ENCODE results near the gene SLC16A2. TPM values are rescaled to one million over a fixed set of nuclear protein-coding genes. Genes with fewer than 3 reads are reported as not detected.

SLC16A2 gene
- polyA plus RNA-seq, 3 donors, result not detected

GRCh38 chrX:74377282-74377681 lies 44.0 kb upstream of the SLC16A2 start:
- no peaks in the 10 kb centered on the region for H3K36me3 ChIP-seq (replicated peaks in 1 of 2; ENCODE audit: control insufficient read depth in 1 of 2, insufficient read depth in 2 of 2, low read length in 2 of 2)
- H3K4me3 ChIP-seq (replicated peaks in 1 of 3; ENCODE audit: low read depth in 2 of 3, low read length in 3 of 3), result no peak overlapping the region
- H2AFZ ChIP-seq (ENCODE audit: insufficient read depth, low read depth, low read length, poor library complexity, severe bottlenecking), result no peak overlapping the region
- WGBS (ENCODE audit: insufficient coverage), result no CpG with 5 or more reads among the region's 1 CpG
- H3K4me3 Mint-ChIP-seq, result no peak overlapping the region
- no peaks in the 10 kb centered on the region for H3K27me3 ChIP-seq (ENCODE audit: control insufficient read depth in 2 of 2, insufficient read depth in 2 of 2, low read length in 2 of 2)
- no peak overlapping the region for H3K27ac Mint-ChIP-seq
- DNase-seq, result no peak
- H3K79me2 ChIP-seq (ENCODE audit: insufficient read depth, low read length), result no peaks in the 10 kb centered on the region
- H4K20me1 ChIP-seq (ENCODE audit: insufficient read depth, low read length), result no peaks in the 10 kb centered on the region
- H3K9ac ChIP-seq (ENCODE audit: insufficient read depth, low read length, poor library complexity, severe bottlenecking), result no peak overlapping the region
- peaks cover 2 to 8% (median 4%) of the 10 kb centered on the region in 3 donors for H3K27me3 Mint-ChIP-seq (ENCODE audit: low read depth in 3 of 3)
- peaks cover 0 to 4% (median 2%) of the 10 kb centered on the region in 7 donors for H3K9me3 Mint-ChIP-seq
- intact Hi-C loops (cut with micrococcal nuclease), result no loop called here
- no peak overlapping the region for H3K27ac ChIP-seq (ENCODE audit: low read depth in 1 of 2, low read length in 2 of 2)
- no peaks in the 10 kb centered on the region for H3K36me3 Mint-ChIP-seq
- H3K4me2 ChIP-seq (replicated peaks; ENCODE audit: extremely low read depth, low read length, poor library complexity, severe bottlenecking), result no peak overlapping the region
- H3K4me1 ChIP-seq (ENCODE audit: control insufficient read depth in 1 of 2, insufficient read depth in 2 of 2, low read length in 2 of 2), result peaks cover 16 to 21% of the 10 kb centered on the region in 2 donors
- H3K9me3 ChIP-seq (replicated peaks in 1 of 2; ENCODE audit: control insufficient read depth in 1 of 2, insufficient read depth in 1 of 2, low read length in 2 of 2), result no peaks in the 10 kb centered on the region
- H3K4me1 Mint-ChIP-seq, result peaks cover 12% of the 10 kb centered on the region
- TF ChIP-seq, protein P1, sequence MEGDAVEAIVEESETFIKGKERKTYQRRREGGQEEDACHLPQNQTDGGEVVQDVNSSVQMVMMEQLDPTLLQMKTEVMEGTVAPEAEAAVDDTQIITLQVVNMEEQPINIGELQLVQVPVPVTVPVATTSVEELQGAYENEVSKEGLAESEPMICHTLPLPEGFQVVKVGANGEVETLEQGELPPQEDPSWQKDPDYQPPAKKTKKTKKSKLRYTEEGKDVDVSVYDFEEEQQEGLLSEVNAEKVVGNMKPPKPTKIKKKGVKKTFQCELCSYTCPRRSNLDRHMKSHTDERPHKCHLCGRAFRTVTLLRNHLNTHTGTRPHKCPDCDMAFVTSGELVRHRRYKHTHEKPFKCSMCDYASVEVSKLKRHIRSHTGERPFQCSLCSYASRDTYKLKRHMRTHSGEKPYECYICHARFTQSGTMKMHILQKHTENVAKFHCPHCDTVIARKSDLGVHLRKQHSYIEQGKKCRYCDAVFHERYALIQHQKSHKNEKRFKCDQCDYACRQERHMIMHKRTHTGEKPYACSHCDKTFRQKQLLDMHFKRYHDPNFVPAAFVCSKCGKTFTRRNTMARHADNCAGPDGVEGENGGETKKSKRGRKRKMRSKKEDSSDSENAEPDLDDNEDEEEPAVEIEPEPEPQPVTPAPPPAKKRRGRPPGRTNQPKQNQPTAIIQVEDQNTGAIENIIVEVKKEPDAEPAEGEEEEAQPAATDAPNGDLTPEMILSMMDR (IDR thresholded peaks at IDR 0.05), result no peak

- H3K4me1 Mint-ChIP-seq, result peaks cover 18% of the 10 kb centered on the region
- H3K4me3 ChIP-seq (replicated peaks in 1 of 3; ENCODE audit: low read depth in 2 of 3, low read length in 3 of 3), result peak overlapping the region in 1 of 3 experiments; percentile 46
- H4K20me1 ChIP-seq (ENCODE audit: insufficient read depth, low read length), result no peaks in the 10 kb centered on the region
- peaks cover 22 to 26% of the 10 kb centered on the region in 2 donors for H3K4me1 ChIP-seq (ENCODE audit: control insufficient read depth in 1 of 2, insufficient read depth in 2 of 2, low read length in 2 of 2)
- H3K36me3 ChIP-seq (replicated peaks in 1 of 2; ENCODE audit: control insufficient read depth in 1 of 2, insufficient read depth in 2 of 2, low read length in 2 of 2), result no peaks in the 10 kb centered on the region
- no peaks in the 10 kb centered on the region for H3K9me3 ChIP-seq (replicated peaks in 1 of 2; ENCODE audit: control insufficient read depth in 1 of 2, insufficient read depth in 1 of 2, low read length in 2 of 2)
- DNase-seq, result peak; percentile 73 to 87 (median 79)
- no peak overlapping the region for H2AFZ ChIP-seq (ENCODE audit: insufficient read depth, low read depth, low read length, poor library complexity, severe bottlenecking)
- WGBS (ENCODE audit: insufficient coverage), result no CpG with 5 or more reads among the region's 2 CpGs
- no peak overlapping the region for H3K9ac ChIP-seq (ENCODE audit: insufficient read depth, low read length, poor library complexity, severe bottlenecking)
- H3K36me3 Mint-ChIP-seq, result no peaks in the 10 kb centered on the region
- intact Hi-C loops (cut with micrococcal nuclease), result no loop called here
- no peaks in the 10 kb centered on the region for H3K27me3 ChIP-seq (ENCODE audit: control insufficient read depth in 2 of 2, insufficient read depth in 2 of 2, low read length in 2 of 2)
- peak overlapping the region; percentile 63 for H3K4me2 ChIP-seq (replicated peaks; ENCODE audit: extremely low read depth, low read length, poor library complexity, severe bottlenecking)
- peaks cover 0 to 2% (median 0%) of the 10 kb centered on the region in 7 donors for H3K9me3 Mint-ChIP-seq
- H3K27ac Mint-ChIP-seq, result peak overlapping the region; percentile 89 to 98 (median 97)
- H3K27ac ChIP-seq (ENCODE audit: low read depth in 1 of 2, low read length in 2 of 2), result peak overlapping the region; percentile 66 to 83
- no peaks in the 10 kb centered on the region for H3K79me2 ChIP-seq (ENCODE audit: insufficient read depth, low read length)
- TF ChIP-seq, protein P1 (IDR thresholded peaks at IDR 0.05), result peak; percentile 75
- peak overlapping the region in 1 of 2 donors; percentile 53 for H3K4me3 Mint-ChIP-seq
- H3K27me3 Mint-ChIP-seq (ENCODE audit: low read depth in 3 of 3), result peaks cover 0 to 3% (median 2%) of the 10 kb centered on the region in 3 donors
Measured at GRCh38 chrX:74382613-74383012, 38.7 kb upstream of the SLC16A2 start.

All from CD14-positive monocyte (primary cell).